Stimulated activated effector memory CD8-positive, alpha-beta T cell treated with anti-CD3 and anti-CD28 coated beads, Interleukin-12 subunit alpha, Interleukin-12 subunit beta, amount 100 ng/mL, for 72 hours (primary cell): Measurements from ENCODE around the gene LYPD6.

Experiments
- ATAC-seq: fragments of 150-1000 bp; cut with Tn5 transposase; 2 replicates; pipeline ENCODE4 v1.10.0; 2021
- DNase-seq, 2 donors: peaks; one replicate each; pipeline ENCODE4 v3.0.0; 2021 to 2022; ENCODE audit warnings: low spot score in 2 of 2
- H3K27ac Mint-ChIP-seq: one replicate; pipeline ENCODE4 v1.8.0; 2022; ENCODE audit warnings: mild to moderate bottlenecking, mixed read lengths
- H3K36me3 Mint-ChIP-seq: one replicate; pipeline ENCODE4 v1.8.0; 2022; ENCODE audit warnings: mild to moderate bottlenecking, mixed read lengths
- H3K4me1 Mint-ChIP-seq: one replicate; pipeline ENCODE4 v1.8.0; 2022; ENCODE audit warnings: mixed read lengths
- H3K4me3 Mint-ChIP-seq: one replicate; pipeline ENCODE4 v1.8.0; 2022; ENCODE audit warnings: mild to moderate bottlenecking, mixed read lengths
- H3K9me3 Mint-ChIP-seq: one replicate; pipeline ENCODE4 v1.8.0; 2022; ENCODE audit warnings: mixed read lengths

The LYPD6 gene

DNA sequence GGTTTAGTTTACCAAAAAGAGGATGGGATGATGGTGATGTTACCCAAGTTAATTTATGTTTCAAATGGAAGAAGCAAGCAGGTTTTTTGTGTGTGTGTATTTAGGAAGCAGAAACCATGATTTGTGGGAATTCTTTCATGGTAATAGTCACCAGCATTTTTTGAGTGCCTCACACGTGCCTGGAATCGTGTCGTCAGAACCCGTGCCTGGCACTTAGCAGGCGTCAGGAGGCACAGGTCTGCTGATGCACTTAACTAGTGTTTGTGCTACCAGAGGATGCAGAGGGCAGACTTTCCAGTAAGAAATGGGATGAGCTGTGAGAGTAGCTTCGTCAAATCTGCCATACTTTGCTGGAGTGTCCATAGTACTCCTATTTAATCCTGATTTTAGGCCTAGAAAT, 41.1 kb downstream of the LYPD6 start:
- Mint-ChIP-seq H3K27ac (no peak overlapping the region), H3K4me1 (no peaks in the 10 kb centered on the region)
- no peak for ATAC-seq

DNA sequence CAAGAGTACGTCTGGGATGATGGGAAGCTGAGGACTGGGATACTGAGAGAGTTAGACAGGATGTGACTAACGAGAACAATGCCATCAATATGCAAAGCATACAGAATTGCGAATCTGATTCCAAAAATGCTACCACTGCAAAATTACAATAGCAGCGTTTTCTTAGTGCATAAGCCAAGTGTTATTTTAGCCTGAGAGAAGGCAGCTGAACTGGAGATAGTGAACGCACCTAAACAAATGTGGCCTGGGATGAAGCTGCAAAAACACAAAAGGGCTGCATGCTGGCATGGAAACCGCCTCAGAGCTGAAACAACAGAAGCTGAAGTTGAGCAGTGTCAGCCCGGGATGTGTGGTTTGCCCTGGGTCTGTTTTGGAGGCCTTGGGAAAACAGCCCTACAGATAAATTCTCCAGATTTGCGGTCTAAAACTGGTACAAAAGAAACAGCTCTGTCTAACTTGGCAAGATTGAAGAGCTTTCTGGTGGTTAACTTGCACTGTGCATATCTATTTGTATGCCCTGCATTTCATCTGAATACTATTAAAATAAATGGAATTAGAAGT, 45.5 kb downstream of the LYPD6 start:
- H3K9me3 Mint-ChIP-seq: no peaks in the 10 kb centered on the region
- no peak overlapping the region for H3K27ac Mint-ChIP-seq
- no peak overlapping the region for H3K4me3 Mint-ChIP-seq
- H3K36me3 Mint-ChIP-seq: no peaks in the 10 kb centered on the region
- no peaks in the 10 kb centered on the region for H3K4me1 Mint-ChIP-seq
- ATAC-seq (no peak), DNase-seq (no peak)

More for the DNA sequence above, 41.1 kb downstream of the LYPD6 start:
- H3K4me3 Mint-ChIP-seq: no peak overlapping the region
- no peaks in the 10 kb centered on the region for H3K36me3 Mint-ChIP-seq
- no peaks in the 10 kb centered on the region for H3K9me3 Mint-ChIP-seq
- DNase-seq: no peak

DNA sequence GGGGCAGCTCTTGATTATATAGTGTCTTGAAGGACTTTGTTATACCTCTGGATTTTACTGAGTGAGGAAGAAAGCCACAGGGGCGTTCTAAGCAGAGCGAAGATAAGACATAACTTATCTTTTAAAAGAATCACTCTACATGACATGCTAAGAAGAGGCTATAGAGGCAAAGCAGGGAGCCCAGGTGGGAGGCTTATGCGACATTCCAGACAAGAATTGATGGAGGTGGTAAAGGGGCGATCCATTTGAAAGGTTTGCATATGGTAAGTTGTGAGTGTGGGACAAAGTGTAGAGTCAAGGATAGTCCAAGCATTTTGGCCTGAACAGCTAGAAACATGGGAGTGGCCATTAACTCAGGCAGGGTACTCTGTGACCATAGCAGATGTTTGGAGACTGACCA, 49.8 kb downstream of the LYPD6 start:
- DNase-seq (no peak), ATAC-seq (peak; percentile 12)
- no peaks in the 10 kb centered on the region for H3K9me3 Mint-ChIP-seq
- no peaks in the 10 kb centered on the region for H3K36me3 Mint-ChIP-seq
- no peaks in the 10 kb centered on the region for H3K4me1 Mint-ChIP-seq
- H3K27ac Mint-ChIP-seq: no peak overlapping the region
- no peak overlapping the region for H3K4me3 Mint-ChIP-seq

GRCh38 chr2:149383340-149383739, 53.0 kb downstream of the LYPD6 start:
- H3K9me3 Mint-ChIP-seq: no peaks in the 10 kb centered on the region
- H3K4me1 Mint-ChIP-seq: no peaks in the 10 kb centered on the region
- no peak overlapping the region for H3K4me3 Mint-ChIP-seq
- H3K27ac Mint-ChIP-seq: no peak overlapping the region
- DNase-seq (no peak), ATAC-seq (peak; percentile 42)
- H3K36me3 Mint-ChIP-seq: no peaks in the 10 kb centered on the region

DNA sequence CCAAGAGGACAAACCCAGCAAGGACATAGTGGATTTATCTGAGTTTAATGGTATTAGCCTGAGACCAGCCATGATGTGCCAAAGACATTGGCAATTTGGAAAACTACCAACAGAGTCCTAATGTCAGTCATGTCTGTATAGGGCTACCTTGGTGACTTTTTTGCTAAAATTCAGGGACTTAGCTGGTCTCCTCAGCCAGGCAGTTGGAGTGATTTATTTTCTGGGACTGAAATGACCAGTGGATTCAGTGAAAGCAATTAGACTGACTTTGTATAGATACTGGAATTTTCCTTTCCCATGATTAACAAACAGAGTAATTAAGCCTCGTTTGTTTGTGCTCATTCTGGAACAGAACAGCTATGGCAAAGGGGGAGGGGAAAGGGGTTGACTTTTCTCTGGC, 55.0 kb downstream of the LYPD6 start:
- no peak overlapping the region for H3K27ac Mint-ChIP-seq
- ATAC-seq: no peak
- no peaks in the 10 kb centered on the region for H3K36me3 Mint-ChIP-seq
- H3K9me3 Mint-ChIP-seq: no peaks in the 10 kb centered on the region
- no peak overlapping the region for H3K4me3 Mint-ChIP-seq
- H3K4me1 Mint-ChIP-seq: no peaks in the 10 kb centered on the region
- no peak for DNase-seq

DNA sequence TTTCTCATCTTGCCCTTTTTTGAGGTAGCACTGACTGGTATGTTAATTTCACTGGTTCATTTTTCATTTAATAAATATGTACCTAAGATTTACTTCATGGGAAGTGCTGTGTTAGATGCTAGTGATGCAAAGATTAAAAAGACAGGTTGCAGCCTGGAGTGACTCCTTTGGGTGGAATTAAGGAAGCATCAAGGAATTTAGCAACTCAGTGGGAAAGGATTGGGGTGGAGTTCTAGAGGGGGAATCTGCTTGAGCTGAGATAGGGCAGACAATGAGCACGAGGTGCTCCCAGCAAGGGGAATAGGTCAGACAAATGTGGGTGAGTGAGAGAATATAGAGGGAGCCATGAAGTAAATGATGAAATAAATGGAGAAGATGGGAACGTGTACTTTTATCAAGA, 57.0 kb downstream of the LYPD6 start:
- DNase-seq (no peak), ATAC-seq (no peak)
- H3K27ac Mint-ChIP-seq: no peak overlapping the region
- no peaks in the 10 kb centered on the region for H3K4me1 Mint-ChIP-seq
- no peaks in the 10 kb centered on the region for H3K36me3 Mint-ChIP-seq
- H3K4me3 Mint-ChIP-seq: no peak overlapping the region
- H3K9me3 Mint-ChIP-seq: no peaks in the 10 kb centered on the region

DNA sequence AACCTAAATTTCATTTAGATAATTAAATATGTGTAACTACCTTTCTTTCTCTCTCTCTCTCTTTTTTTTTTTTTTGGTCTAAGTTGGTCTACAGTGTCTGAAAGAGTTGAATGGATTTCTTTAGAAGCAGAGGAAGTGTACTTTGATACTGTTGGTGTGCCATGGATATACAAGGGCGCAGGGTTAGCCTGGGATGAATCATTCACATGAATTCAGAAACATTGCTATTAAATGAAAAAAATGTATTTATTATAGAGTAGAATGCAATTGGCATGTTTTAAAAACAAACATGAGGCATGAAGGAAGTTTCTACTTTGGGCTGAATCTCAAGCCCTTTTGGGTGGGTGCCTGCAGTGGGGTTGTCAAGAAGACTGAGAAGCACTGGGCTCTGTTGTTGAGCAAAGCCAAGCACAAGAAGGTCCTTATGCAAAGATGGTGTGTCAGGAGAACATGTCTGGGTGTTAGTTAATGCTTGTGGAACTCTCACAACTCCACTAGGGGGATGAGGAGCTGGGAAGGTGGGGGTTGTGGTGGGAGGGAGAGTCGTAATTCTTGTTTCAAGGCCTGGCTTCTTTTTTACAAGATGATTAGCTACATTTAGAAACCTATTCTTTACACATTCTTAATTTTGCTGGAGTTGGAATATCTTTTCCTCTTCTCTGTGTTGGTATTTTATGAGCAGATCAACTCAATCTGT, 57.9 kb downstream of the LYPD6 start:
- Mint-ChIP-seq H3K4me1 (no peaks in the 10 kb centered on the region), H3K27ac (no peak overlapping the region), H3K36me3 (no peaks in the 10 kb centered on the region), H3K9me3 (no peaks in the 10 kb centered on the region), H3K4me3 (no peak overlapping the region)
- ATAC-seq (no peak), DNase-seq (no peak)

DNA sequence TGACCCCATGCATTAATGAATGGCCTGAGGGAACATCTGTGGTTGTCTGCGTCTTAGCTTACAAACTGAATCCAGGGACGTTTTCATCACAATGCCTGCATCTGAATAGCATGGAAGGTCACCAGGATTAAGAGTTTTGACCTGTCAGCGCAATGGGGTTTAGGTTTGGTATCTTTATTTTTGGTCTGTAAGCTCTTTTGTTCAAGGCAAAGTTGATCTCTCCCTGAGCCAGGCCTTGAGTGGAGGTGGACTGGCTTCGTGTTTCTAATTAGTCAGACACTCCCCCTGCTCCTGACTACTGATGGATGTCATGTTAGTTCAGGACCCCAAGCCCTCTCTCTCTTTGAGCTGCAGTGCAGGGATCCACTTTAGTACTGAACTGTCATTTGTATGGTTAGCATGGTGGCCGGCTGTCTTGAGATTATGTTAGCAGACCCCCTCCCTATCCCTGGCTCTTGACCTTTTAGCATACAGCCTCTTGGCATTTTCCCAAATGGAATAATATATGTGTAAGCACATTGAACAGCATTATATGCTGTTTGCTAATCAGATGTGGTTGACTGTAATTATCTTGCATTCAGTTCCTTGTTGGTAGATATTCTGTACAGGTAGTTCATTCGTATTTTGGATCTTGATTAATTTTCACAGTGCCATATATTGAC, 59.2 kb downstream of the LYPD6 start:
- H3K9me3 Mint-ChIP-seq: no peaks in the 10 kb centered on the region
- no peak overlapping the region for H3K4me3 Mint-ChIP-seq
- H3K36me3 Mint-ChIP-seq: no peaks in the 10 kb centered on the region
- no peak for ATAC-seq
- no peak for DNase-seq
- H3K27ac Mint-ChIP-seq: no peak overlapping the region
- H3K4me1 Mint-ChIP-seq: no peaks in the 10 kb centered on the region

GRCh38 chr2:149393614-149394013, 63.2 kb downstream of the LYPD6 start:
- DNase-seq: no peak
- Mint-ChIP-seq H3K4me3 (no peak overlapping the region), H3K36me3 (no peaks in the 10 kb centered on the region), H3K9me3 (no peaks in the 10 kb centered on the region), H3K27ac (no peak overlapping the region), H3K4me1 (no peaks in the 10 kb centered on the region)
- ATAC-seq: no peak

GRCh38 chr2:149394864-149395263, 64.5 kb downstream of the LYPD6 start:
- no peaks in the 10 kb centered on the region for H3K9me3 Mint-ChIP-seq
- ATAC-seq: no peak
- H3K4me3 Mint-ChIP-seq: no peak overlapping the region
- no peak overlapping the region for H3K27ac Mint-ChIP-seq
- H3K36me3 Mint-ChIP-seq: no peaks in the 10 kb centered on the region
- H3K4me1 Mint-ChIP-seq: no peaks in the 10 kb centered on the region
- DNase-seq: no peak

DNA sequence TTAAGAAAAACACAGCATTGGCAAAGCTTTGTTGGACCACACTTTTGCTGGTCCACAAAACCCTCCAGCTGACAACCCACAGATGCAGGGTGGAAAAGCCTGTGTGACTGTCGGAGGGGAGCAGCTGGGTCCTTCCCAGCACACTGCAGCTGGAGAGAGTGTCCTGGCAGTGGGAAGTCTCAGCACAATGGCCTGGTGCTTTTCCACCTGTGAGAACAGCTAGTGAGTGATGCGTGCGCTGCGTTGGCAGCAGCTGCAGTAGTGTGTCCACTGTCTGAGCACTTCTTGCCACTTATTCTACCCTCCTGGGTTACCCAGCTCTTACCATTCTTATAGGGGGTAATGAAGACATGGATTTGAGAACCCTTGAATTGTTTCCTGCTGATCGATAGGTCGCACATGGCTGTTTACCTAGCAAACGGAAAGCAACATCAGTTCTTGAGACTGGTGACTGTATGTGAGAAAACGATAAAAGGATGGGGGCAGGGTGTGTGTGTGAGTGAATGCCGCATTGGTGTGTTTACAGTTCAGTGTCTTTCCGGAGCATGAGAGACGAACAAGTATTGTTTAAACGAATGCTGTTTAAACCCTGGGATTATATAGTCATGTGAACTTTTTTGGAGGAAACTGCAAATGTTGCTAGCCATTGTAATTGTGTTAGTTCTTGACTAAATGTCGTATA, 69.7 kb downstream of the LYPD6 start:
- no peak for DNase-seq
- no peak overlapping the region for H3K4me3 Mint-ChIP-seq
- no peak for ATAC-seq
- H3K36me3 Mint-ChIP-seq: no peaks in the 10 kb centered on the region
- no peaks in the 10 kb centered on the region for H3K4me1 Mint-ChIP-seq
- no peak overlapping the region for H3K27ac Mint-ChIP-seq
- peaks cover 2% of the 10 kb centered on the region for H3K9me3 Mint-ChIP-seq

GRCh38 chr2:149400997-149401396, 70.6 kb downstream of the LYPD6 start:
- H3K27ac Mint-ChIP-seq: no peak overlapping the region
- no peak overlapping the region for H3K4me3 Mint-ChIP-seq
- H3K36me3 Mint-ChIP-seq: no peaks in the 10 kb centered on the region
- no peaks in the 10 kb centered on the region for H3K4me1 Mint-ChIP-seq
- DNase-seq: no peak
- no peak for ATAC-seq
- peaks cover 2% of the 10 kb centered on the region for H3K9me3 Mint-ChIP-seq

- no peak for DNase-seq
- no peak for ATAC-seq
- H3K27ac Mint-ChIP-seq: no peak overlapping the region
- H3K4me1 Mint-ChIP-seq: no peaks in the 10 kb centered on the region
- no peaks in the 10 kb centered on the region for H3K9me3 Mint-ChIP-seq
- H3K36me3 Mint-ChIP-seq: no peaks in the 10 kb centered on the region
- no peak overlapping the region for H3K4me3 Mint-ChIP-seq
Observed at GRCh38 chr2:149409506-149409905, 79.1 kb downstream of the LYPD6 start.

DNA sequence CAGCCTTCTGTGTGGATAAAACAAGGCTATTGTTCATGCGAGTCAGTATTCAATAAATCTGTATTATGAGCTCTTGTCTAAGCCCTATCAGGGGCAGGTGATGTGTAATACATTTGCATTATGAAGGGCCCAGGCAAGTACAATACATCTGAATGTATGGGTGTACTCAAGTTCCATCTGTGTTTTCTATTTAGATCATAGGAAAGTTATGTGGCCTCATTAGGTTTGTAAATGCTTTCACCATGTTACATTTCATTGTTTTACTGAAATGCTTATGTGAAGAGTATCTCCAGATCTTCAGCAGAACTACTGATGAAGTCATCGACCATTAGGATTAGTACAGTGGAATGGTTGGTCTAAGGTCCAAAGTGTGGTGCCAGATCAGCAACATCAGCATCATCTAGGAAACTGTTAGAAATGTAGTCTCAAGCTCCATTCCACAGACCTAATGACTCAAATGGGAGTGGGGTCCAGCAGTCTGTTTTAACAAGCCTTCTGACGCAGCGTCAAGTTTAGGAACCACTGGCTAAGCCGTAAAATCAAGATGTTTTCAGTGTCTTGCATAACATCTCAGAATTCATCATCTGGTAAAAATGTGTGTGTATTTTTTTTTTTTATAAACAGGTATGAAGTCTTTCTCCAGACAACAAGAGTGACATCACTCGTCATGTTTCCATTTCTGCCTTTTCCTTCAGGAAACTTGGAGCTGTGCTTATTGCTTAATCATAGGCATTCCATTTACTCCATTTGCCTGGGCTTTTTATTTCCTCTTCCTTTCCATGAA, 80.5 kb downstream of the LYPD6 start:
- no peaks in the 10 kb centered on the region for H3K36me3 Mint-ChIP-seq
- ATAC-seq: no peak
- H3K4me3 Mint-ChIP-seq: no peak overlapping the region
- no peaks in the 10 kb centered on the region for H3K4me1 Mint-ChIP-seq
- H3K9me3 Mint-ChIP-seq: no peaks in the 10 kb centered on the region
- no peak overlapping the region for H3K27ac Mint-ChIP-seq
- no peak for DNase-seq

DNA sequence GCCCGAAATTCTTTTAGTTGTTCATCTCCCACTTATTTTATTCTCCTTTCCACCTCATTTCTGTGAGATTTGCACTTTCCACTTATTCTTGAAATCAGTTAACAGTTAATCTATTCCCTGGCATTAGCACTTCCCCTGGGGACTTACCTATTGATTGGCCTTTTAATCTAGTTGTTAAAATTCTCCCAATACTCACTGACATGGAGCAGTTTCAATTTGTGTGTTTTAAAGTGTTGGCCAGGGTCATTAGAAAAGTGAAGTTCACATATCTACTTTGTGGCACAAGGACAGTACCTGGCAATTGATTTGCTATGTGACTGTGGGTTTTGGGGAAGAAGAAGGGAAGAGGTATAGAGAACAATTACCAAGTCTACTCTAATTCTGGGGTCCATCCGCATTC, 83.1 kb downstream of the LYPD6 start:
- ATAC-seq (no peak), DNase-seq (no peak)
- no peak overlapping the region for H3K4me3 Mint-ChIP-seq
- H3K36me3 Mint-ChIP-seq: no peaks in the 10 kb centered on the region
- H3K9me3 Mint-ChIP-seq: no peaks in the 10 kb centered on the region
- no peaks in the 10 kb centered on the region for H3K4me1 Mint-ChIP-seq
- H3K27ac Mint-ChIP-seq: no peak overlapping the region
